Effector memory CD4-positive, alpha-beta T cell (primary cell): ENCODE results near the gene CCDC187.

ENCODE experiments used
- DNase-seq, 3 donors: peaks; one replicate each; pipeline ENCODE4 v3.0.0-alpha.2; 2020
- H3K27ac ChIP-seq: 2 replicates; pipeline ENCODE4 v1.7.0; 2013; ENCODE audit warnings: mild to moderate bottlenecking, low read length, moderate library complexity; ENCODE audit not compliant: insufficient read depth, poor library complexity, severe bottlenecking
- H3K27me3 ChIP-seq: replicated peaks from 2 replicates; pipeline ENCODE4 v1.7.0; 2013; ENCODE audit warnings: mild to moderate bottlenecking, low read length; ENCODE audit not compliant: insufficient read depth, control insufficient read depth, poor library complexity, severe bottlenecking
- H3K36me3 ChIP-seq: 2 replicates; pipeline ENCODE4 v1.7.0; 2013; ENCODE audit warnings: mild to moderate bottlenecking, low read length, moderate library complexity; ENCODE audit not compliant: control insufficient read depth, insufficient read depth
- H3K4me1 ChIP-seq: 2 replicates; pipeline ENCODE4 v1.7.0; 2013; ENCODE audit warnings: low read length, mild to moderate bottlenecking; ENCODE audit not compliant: control insufficient read depth, insufficient read depth, poor library complexity, severe bottlenecking
- H3K4me3 ChIP-seq: 2 replicates; pipeline ENCODE4 v1.7.0; 2013; ENCODE audit warnings: low read length, low read depth, mild to moderate bottlenecking; ENCODE audit not compliant: insufficient read depth, poor library complexity, severe bottlenecking
- H3K9me3 ChIP-seq: 2 replicates; pipeline ENCODE4 v1.7.0; 2013; ENCODE audit warnings: mild to moderate bottlenecking, low read length, moderate library complexity; ENCODE audit not compliant: control insufficient read depth

CCDC187 gene

DNA sequence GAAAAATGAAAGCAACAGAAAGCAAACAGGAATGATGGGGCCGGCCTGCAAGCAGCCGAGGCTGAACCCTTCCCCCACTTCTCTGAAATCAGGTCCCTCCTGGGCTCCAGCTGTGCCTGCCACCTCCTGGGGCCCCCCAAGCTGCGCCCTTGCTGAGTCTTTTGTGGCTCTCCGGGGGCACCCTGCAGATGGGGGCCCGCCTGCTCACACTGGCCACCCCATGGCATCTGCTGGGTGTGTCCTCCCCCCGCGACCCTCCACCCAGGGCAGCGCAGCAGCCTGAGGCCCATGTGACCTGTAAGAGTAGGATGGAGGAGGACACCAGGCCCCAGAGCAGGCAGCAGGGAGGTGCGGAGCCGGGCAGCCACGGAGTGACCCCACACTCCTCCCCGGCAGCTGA lies 29.2 kb upstream of the CCDC187 start:
- Histone ChIP-seq H3K27me3 (no peaks in the 10 kb centered on the region), H3K4me1 (peaks cover 7% of the 10 kb centered on the region), H3K27ac (no peak overlapping the region), H3K36me3 (no peaks in the 10 kb centered on the region), H3K9me3 (no peaks in the 10 kb centered on the region), H3K4me3 (no peak overlapping the region)
- no peak for DNase-seq

DNA sequence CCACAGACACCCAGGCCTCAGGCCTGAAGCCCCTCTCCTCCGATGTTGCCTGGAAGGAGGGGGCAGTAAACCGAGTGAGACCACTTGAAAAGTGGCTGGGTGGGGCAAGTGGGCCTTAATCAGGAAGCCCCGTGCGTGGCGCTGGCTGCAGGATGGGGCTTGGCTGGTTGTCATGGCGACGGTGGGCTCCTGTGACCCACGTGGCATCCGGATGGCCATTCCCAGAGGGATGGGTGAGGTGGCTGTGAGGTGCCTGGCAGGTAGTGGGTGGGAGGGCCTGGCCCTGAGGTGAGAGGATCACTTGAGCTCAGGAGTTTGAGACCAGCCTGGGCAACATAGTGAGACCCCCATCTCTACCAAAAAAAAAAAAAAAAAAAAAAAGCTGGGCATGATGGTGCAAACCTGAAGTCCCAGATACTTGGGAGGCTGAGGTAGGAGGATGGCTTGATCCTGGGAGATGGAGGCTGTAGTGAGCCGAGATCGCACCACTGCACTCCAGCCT lies 28.6 kb upstream of the CCDC187 start:
- Histone ChIP-seq H3K4me3 (no peak overlapping the region), H3K27me3 (no peaks in the 10 kb centered on the region), H3K36me3 (no peaks in the 10 kb centered on the region), H3K9me3 (no peaks in the 10 kb centered on the region), H3K4me1 (peaks cover 8% of the 10 kb centered on the region), H3K27ac (no peak overlapping the region)
- no peak for DNase-seq

DNA sequence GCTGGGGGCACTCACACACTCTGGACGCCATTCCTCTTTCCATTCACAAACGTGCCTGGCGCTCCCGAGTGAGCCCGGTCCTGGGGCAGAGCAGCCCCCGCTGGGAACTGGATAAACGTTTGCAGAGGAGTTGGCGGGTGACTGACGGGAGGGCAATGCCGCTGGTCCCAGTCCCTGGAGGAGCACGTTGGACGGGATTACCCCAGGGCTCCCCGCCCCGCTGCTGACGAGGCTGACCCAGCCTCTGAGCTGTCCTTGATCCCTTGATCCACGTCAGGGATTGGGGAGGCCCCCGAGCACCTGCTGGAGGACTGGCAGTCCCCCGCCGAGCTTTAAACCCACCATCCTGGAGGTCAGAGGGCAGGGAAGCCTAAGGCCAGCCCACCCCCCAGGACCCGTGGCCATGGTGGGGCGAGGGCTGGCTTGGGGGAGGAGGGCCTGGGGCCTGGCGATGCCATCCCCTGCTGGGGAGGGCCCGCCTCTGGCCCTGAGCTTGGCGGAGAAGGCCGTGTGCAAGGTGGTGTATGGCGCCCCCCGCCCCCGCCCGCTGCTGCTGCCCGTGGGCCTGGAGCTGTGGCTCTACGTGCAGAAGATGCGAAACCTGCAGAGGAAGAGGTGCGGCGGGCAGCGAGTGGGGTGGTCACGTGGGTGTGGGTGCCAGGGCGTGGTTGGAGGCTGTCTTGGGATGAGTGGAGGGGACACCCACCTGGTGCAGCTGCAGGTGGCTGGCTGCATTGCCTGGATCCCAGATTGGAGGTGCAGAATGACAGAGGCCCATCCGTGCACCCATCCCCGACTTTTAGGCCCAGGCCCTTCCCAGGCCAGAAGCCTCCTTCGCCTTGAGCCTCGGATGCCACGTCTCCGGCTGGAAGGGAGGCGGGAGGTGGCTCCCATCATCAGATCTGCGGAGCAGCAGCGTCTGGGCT lies 27.9 kb upstream of the CCDC187 start:
- Histone ChIP-seq H3K36me3 (no peaks in the 10 kb centered on the region), H3K4me1 (peaks cover 11% of the 10 kb centered on the region), H3K27me3 (no peaks in the 10 kb centered on the region), H3K9me3 (no peaks in the 10 kb centered on the region), H3K27ac (no peak overlapping the region), H3K4me3 (no peak overlapping the region)
- no peak for DNase-seq

DNA sequence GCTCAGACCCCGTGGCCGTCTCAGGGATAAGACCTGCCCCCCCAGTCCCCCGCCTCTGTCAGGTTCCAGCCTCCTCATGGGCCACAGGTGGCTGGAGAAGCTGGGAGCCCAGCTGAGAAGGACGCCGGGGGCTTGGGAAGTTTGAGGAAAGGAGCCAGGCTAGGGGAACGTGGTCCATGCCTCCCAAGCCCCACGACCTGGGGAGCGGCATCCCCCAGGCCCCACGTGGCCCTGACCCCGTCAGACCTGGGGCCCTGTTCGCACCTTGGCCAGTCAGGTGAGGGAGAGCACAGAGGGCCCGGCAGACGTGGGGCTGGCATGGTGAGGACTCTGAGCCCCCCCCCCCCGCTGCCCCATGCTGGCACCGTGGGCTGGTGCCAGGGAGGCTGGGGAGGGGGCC lies 27.1 kb upstream of the CCDC187 start:
- Histone ChIP-seq H3K4me1 (peaks cover 11% of the 10 kb centered on the region), H3K27ac (no peak overlapping the region), H3K36me3 (no peaks in the 10 kb centered on the region), H3K4me3 (no peak overlapping the region), H3K9me3 (no peaks in the 10 kb centered on the region), H3K27me3 (no peaks in the 10 kb centered on the region)
- no peak for DNase-seq

DNA sequence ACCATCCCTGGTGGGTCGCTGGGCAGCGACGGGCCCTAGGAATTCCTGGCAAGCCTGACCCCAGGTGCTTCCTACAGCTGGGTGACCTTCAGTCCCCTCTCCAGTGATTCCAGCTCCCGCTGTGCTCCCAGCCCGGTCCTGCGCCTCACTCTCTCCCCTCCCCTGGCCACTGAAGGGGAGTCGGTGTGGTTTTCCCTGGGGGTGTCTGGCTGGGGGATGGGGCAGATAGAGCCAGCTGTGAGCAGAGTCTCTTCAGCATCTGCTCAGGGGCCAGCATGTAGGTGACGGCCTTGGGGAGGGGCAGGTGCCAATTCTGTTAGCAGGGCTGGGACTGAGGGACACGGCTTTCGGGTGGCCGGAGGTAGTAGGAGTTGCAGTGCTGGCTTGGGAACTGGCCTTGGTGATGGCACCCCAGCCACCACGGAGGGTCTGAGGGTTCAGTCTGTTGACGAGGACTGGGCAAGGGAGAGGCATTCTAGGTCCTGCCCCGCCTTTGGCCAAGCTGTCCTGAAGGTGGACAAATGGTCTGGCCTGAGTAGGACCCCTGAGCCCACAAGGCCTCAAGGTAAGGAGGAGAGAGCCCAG lies 26.6 kb upstream of the CCDC187 start:
- H3K27me3 ChIP-seq, result no peaks in the 10 kb centered on the region
- peaks cover 11% of the 10 kb centered on the region for H3K4me1 ChIP-seq
- no peaks in the 10 kb centered on the region for H3K36me3 ChIP-seq
- H3K9me3 ChIP-seq, result no peaks in the 10 kb centered on the region
- no peak overlapping the region for H3K4me3 ChIP-seq
- H3K27ac ChIP-seq, result no peak overlapping the region
- no peak for DNase-seq

DNA sequence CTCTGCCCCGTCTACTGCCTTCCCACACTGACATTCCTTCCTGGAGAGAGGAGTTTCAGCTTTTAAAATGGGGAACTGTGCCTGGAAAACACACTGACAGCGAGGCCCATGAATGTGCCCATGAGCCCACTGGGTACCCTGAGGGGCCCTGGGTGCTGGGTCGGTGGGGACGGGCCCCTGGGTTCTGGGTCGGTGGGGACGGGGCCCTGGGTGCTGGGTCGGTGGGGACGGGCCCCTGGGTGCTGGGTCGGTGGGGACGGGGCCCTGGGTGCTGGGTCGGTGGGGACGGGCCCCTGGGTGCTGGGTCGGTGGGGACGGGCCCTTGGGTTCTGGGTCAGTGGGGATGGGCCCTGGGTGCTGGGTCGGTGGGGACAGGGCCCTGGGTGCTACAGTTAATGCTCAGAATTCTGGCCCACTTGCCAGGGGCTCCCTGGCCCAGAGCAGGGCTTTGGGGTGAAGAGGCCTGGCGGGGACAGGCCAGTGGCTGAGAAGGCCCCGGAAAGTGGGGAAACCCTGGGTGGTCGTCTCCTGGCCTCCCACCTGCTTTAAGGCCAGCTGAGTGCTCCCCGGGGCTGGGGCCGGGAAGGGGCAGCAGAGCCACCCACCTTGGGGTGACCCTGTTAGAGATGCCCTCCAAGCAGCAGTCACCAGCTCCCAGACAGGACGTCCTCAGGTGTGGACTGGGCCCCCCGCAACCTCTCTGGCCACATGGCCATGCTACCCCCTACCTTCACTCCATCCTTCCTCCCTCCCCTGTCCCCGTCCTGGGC lies 25.9 kb upstream of the CCDC187 start:
- no peaks in the 10 kb centered on the region for H3K27me3 ChIP-seq
- no peak overlapping the region for H3K4me3 ChIP-seq

DNA sequence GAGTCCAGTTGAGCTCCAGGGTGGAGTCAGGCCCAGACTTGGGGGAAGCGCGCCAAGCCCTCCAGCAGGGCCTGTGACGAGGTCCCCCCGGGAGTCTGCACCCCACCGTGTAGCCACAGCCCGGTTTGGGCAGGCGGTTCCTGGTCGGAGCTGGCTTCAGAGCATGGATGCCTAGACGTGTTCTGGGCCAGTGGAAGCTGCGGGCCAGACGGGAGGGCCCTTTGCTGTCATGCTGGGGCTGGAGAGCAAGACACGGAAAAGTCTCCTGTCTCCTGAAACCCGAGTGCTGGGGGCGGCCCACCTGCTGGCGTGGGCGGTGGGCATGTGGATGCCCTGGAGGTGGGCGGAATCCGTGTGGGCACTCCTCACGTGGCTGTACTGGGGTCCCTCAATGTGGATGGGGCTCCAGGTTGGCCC lies 25.3 kb upstream of the CCDC187 start:
- Histone ChIP-seq H3K36me3 (no peaks in the 10 kb centered on the region), H3K27ac (no peak overlapping the region), H3K4me1 (peaks cover 11% of the 10 kb centered on the region)

More for the DNA sequence above, 25.9 kb upstream of the CCDC187 start:
- DNase-seq, result no peak
- Histone ChIP-seq H3K36me3 (no peaks in the 10 kb centered on the region), H3K4me1 (peaks cover 11% of the 10 kb centered on the region), H3K9me3 (no peaks in the 10 kb centered on the region), H3K27ac (no peak overlapping the region)

DNA sequence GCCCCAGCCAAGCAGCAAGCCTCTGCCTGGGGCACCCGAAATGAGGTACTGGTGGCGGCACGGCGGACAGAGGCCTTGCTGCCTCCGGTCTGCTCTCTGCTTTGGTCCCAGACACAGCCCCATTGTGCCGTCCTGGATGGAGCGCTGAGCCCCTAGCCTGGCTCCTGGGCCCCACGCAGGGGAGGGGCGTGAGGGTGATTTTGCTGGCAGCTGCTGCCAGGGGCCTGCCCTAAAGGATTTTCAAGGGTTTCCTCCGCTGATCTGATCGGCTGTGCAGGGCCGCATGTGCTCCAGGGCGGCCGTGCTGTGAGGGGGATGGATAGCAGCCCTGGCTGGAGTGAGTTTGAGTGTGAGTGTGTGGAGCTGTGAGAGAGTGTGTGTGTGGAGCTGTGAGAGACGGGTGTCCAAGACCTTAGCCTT lies 24.7 kb upstream of the CCDC187 start:
- no peaks in the 10 kb centered on the region for H3K9me3 ChIP-seq
- H3K27ac ChIP-seq, result no peak overlapping the region
- H3K36me3 ChIP-seq, result no peaks in the 10 kb centered on the region
- H3K27me3 ChIP-seq, result no peaks in the 10 kb centered on the region
- no peak overlapping the region for H3K4me3 ChIP-seq
- no peak for DNase-seq
- H3K4me1 ChIP-seq, result peaks cover 11% of the 10 kb centered on the region

More for the DNA sequence above, 25.3 kb upstream of the CCDC187 start:
- DNase-seq, result no peak
- H3K9me3 ChIP-seq, result no peaks in the 10 kb centered on the region
- no peak overlapping the region for H3K4me3 ChIP-seq
- no peaks in the 10 kb centered on the region for H3K27me3 ChIP-seq

DNA sequence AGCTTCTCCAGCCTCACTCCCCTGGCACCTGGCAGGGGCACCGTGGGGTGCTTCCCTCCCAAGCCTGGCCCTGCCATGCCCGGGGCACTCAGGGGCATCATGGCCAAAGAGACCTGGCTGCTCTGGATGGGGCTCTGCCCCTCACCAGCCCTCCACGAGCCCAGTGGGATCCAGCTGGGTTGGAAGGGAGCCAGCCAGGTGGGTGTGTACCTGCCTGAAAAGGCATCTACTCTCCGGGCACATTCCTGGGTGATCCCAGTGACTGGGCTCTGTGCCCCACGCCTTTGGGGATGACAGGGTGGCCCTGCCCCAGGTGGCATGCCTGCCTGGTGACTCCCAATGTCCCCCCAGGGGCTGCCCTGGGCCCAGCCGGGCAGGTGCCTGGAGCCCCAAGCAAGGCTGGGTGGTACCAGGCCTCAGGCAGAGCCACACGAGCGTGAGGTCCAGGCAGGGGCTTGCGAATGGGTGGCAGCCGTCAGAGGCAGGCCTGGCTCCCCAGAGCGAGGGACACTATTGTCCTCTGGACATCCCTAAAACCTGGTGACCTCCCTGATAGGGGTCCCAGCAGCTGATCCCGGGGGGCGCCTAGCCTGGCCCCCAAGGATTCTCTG lies 24.2 kb upstream of the CCDC187 start:
- DNase-seq, result no peak
- no peaks in the 10 kb centered on the region for H3K27me3 ChIP-seq
- H3K4me1 ChIP-seq, result peaks cover 11% of the 10 kb centered on the region
- H3K36me3 ChIP-seq, result no peaks in the 10 kb centered on the region
- no peak overlapping the region for H3K27ac ChIP-seq
- peak overlapping the region; percentile 17 for H3K4me3 ChIP-seq
- H3K9me3 ChIP-seq, result no peaks in the 10 kb centered on the region
